Ovary (tissue), 10 donors: ENCODE data around the gene KIAA0040. TPM values are rescaled to one million over a fixed set of nuclear protein-coding genes. Genes with fewer than 3 reads are reported as not detected.

Experiments
- DNase-seq, 5 donors: peaks; one replicate each; pipeline ENCODE4 v3.0.0-alpha.2; 2019 to 2020
- H3K27ac ChIP-seq, 2 donors: fragments of 200-600 bp; one replicate each; pipeline versions ENCODE4 v1.5.1 to v1.8.0; 2019 to 2022
- H3K27me3 ChIP-seq: fragments of 200-600 bp; one replicate; pipeline ENCODE4 v1.8.0; 2022
- H3K36me3 ChIP-seq: fragments of 200-600 bp; sonication (generic); one replicate; pipeline ENCODE4 v1.5.1; 2019
- H3K4me1 ChIP-seq: one replicate; pipeline ENCODE4 v1.8.1; 2013; ENCODE audit warnings: mild to moderate bottlenecking, moderate library complexity; ENCODE audit not compliant: insufficient read depth
- H3K4me3 ChIP-seq: fragments of 200-600 bp; sonication (generic); one replicate; pipeline ENCODE4 v1.5.1; 2017
- H3K9me3 ChIP-seq, 2 donors: fragments of 200-600 bp in 1 of 2; sonication (generic) in 1 of 2; one replicate each; pipeline versions ENCODE4 v1.5.1 to v1.8.1; 2013 to 2019; ENCODE audit warnings: mild to moderate bottlenecking in 1 of 2, moderate library complexity in 1 of 2
- EP300 ChIP-seq: sonication (generic); formaldehyde crosslinking; IDR thresholded peaks from one replicate; pipeline ENCODE4 v1.6.1; 2017; ENCODE audit warnings: antibody characterized with exemption
- POLR2A ChIP-seq: fragments of 450-650 bp; IDR thresholded peaks from one replicate; pipeline ENCODE4 v1.6.1; 2017; ENCODE audit warnings: antibody characterized with exemption, mild to moderate bottlenecking, moderate library complexity
- WGBS, 3 donors: extraction: QIAGEN DNeasy Blood & Tissue Kit in 1 of 3; methylation state at CpG; one replicate each; pipeline versions ENCODE4 v1.1.5 to v1.1.7; 2013 to 2017; 5-methylcytosine and 5-hydroxymethylcytosine counted together
- intact Hi-C, 4 donors: fragments of 100-400 bp; cut with DNase I; formaldehyde crosslinking; loops; one replicate each; pipeline versions ENCODE4 v1.11.0 to v1.15.1; 2022 to 2023
- long read RNA-seq, 3 donors: library from polyadenylated mRNA in 2 of 3; unstranded in 2 of 3; transcript quantifications; one replicate each; pipeline ENCODE4 v2.0.0 and lab custom pipeline, GENCODE V29; 2021 to 2026
- polyA plus RNA-seq, 2 donors: library from polyadenylated mRNA; stranded (reverse); fragments of 200-250 nt in 1 of 2; fragments of 350-450 nt in 1 of 2; fragmentation: Illumina TruSeq in 1 of 2; extraction: RNeasy Lipid Tissue Mini Kit (QIAGEN cat#74804) in 1 of 2; gene quantifications; one replicate each; pipeline ENCODE4 v1.2.3, GENCODE V29; 2013 to 2014
- total RNA-seq, 7 donors: library from RNA; depleted of rRNA in 2 of 7; stranded (reverse); fragments of >200 nt in 2 of 7; fragmentation: NEBNext Ultra II Directional in 3 of 7; extraction: Animal tissue kit (Norgen Biotek cat#: 25700) in 3 of 7; gene quantifications; one replicate each; pipeline versions ENCODE4 v1.1.0 to v1.2.4, GENCODE V29; 2016 to 2023
- TF ChIP-seq, protein P1 (sequence below), 3 donors: fragments of 450-650 bp in 2 of 3; fragments of 200-600 bp in 1 of 3; IDR thresholded peaks; one replicate each; pipeline versions ENCODE4 v1.5.1 to v1.8.0; 2016 to 2022; ENCODE audit warnings: antibody characterized with exemption in 3 of 3, mild to moderate bottlenecking in 1 of 3
- donor health status: DM: no; HTN: no; CAD: no; lungs with moderate emphysema.
- donor health status: DM: no; HTN: no; CAD: no.
- donor health status: Bipolar disorder and iron deficiency.
- donor health status: DM: yes; HTN: yes; CAD: no.
- donor health status: DM: no; HTN: no; CAD: no.
- donor health status: DM: yes; HTN: yes; CAD: no.

KIAA0040 gene
- total RNA-seq (10 to 100 TPM in 3 of 7 donors, 1 to 10 TPM in 4; 5.2 to 18.5 (median 9.9) TPM), polyA plus RNA-seq (10 to 100 TPM in 1 of 2 donors, 1 to 10 TPM in 1; 7.3 to 24.7 TPM)
- long read RNA-seq, donor 1, partial matches to known transcripts = 0 of 4 reads
- long read RNA-seq, donor 1, other reads (novel, unspliced or antisense) = 4 of 4 reads
- long read RNA-seq, donor 2, full-length matches to known transcripts = 4 of 4 reads
- long read RNA-seq, donor 2, partial matches to known transcripts = 0 of 4 reads
- long read RNA-seq, donor 2, other reads (novel, unspliced or antisense) = 0 of 4 reads
- long read RNA-seq, donor 3, full-length matches to known transcripts = 4 of 9 reads
- long read RNA-seq, donor 3, partial matches to known transcripts = 0 of 9 reads
- long read RNA-seq, donor 3, other reads (novel, unspliced or antisense) = 5 of 9 reads

- Histone ChIP-seq H3K36me3 (no peaks in the 10 kb centered on the region), H3K4me3 (peak within 1 kb of the TSS; percentile 63), H3K27me3 (no peaks in the 10 kb centered on the region), H3K9me3 (no peaks in the 10 kb centered on the region), H3K27ac (peak within 1 kb of the TSS; percentile 42 to 47), H3K4me1 (peaks cover 7% of the 10 kb centered on the region)
- TF ChIP-seq EP300 = peak; percentile 78
- no peak for TF ChIP-seq POLR2A
- TF ChIP-seq, protein P1, sequence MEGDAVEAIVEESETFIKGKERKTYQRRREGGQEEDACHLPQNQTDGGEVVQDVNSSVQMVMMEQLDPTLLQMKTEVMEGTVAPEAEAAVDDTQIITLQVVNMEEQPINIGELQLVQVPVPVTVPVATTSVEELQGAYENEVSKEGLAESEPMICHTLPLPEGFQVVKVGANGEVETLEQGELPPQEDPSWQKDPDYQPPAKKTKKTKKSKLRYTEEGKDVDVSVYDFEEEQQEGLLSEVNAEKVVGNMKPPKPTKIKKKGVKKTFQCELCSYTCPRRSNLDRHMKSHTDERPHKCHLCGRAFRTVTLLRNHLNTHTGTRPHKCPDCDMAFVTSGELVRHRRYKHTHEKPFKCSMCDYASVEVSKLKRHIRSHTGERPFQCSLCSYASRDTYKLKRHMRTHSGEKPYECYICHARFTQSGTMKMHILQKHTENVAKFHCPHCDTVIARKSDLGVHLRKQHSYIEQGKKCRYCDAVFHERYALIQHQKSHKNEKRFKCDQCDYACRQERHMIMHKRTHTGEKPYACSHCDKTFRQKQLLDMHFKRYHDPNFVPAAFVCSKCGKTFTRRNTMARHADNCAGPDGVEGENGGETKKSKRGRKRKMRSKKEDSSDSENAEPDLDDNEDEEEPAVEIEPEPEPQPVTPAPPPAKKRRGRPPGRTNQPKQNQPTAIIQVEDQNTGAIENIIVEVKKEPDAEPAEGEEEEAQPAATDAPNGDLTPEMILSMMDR (IDR thresholded peaks at IDR 0.05) = no peak
- DNase-seq = peak; percentile 61 to 76 (median 69)
- intact Hi-C loops = no loop called here
- 6 to 8% (median 7%) methylated on average over 49 to 62 of the region's 62 CpGs for WGBS, 3 donors
Observed at GRCh38 chr1:175192630-175193526, at the start of gene KIAA0040. TSS of gene KIAA0040 (minus strand) at chr1:175192776. CDS start at chr1:175161013, 31,763 bp downstream.

- H3K27ac ChIP-seq = no peak overlapping the region
- 83 to 95% (median 89%) methylated on average over 1 of the region's 1 CpG for WGBS, 3 donors
- DNase-seq = no peak
- intact Hi-C loops = no loop called here
- TF ChIP-seq, protein P1 (IDR thresholded peaks at IDR 0.05) = no peak
- no peak for TF ChIP-seq POLR2A
- TF ChIP-seq EP300 = no peak
- no peaks in the 10 kb centered on the region for H3K9me3 ChIP-seq
- no peaks in the 10 kb centered on the region for H3K4me1 ChIP-seq
- no peaks in the 10 kb centered on the region for H3K27me3 ChIP-seq
- no peaks in the 10 kb centered on the region for H3K36me3 ChIP-seq
- no peak overlapping the region for H3K4me3 ChIP-seq
Observed at GRCh38 chr1:175237389-175237788, 44.8 kb upstream of the KIAA0040 start.

- Histone ChIP-seq H3K4me1 (no peaks in the 10 kb centered on the region), H3K27me3 (no peaks in the 10 kb centered on the region), H3K36me3 (no peaks in the 10 kb centered on the region), H3K9me3 (no peaks in the 10 kb centered on the region), H3K4me3 (no peak overlapping the region), H3K27ac (no peak overlapping the region)
- WGBS, 3 donors = 81 to 87% (median 82%) methylated on average over 3 of the region's 3 CpGs
- intact Hi-C loops = no loop called here
- TF ChIP-seq POLR2A (no peak), EP300 (no peak)
- TF ChIP-seq, protein P1 (IDR thresholded peaks at IDR 0.05) = no peak
- DNase-seq = no peak
Observed at GRCh38 chr1:175234639-175235038, 42.1 kb upstream of the KIAA0040 start.

- TF ChIP-seq EP300 (no peak), POLR2A (no peak)
- TF ChIP-seq, protein P1 (IDR thresholded peaks at IDR 0.05) = no peak
- intact Hi-C loops = no loop called here
- 31 to 47% (median 34%) methylated on average over 2 of the region's 2 CpGs for WGBS, 3 donors
- no peaks in the 10 kb centered on the region for H3K27me3 ChIP-seq
- DNase-seq = no peak
- H3K4me3 ChIP-seq = no peak overlapping the region
- H3K4me1 ChIP-seq = no peaks in the 10 kb centered on the region
- H3K9me3 ChIP-seq = no peaks in the 10 kb centered on the region
- H3K36me3 ChIP-seq = no peaks in the 10 kb centered on the region
- no peak overlapping the region for H3K27ac ChIP-seq
Observed at GRCh38 chr1:175232335-175232734, 39.8 kb upstream of the KIAA0040 start.
